ENCODE measurements around the gene TBC1D8.

DNA sequence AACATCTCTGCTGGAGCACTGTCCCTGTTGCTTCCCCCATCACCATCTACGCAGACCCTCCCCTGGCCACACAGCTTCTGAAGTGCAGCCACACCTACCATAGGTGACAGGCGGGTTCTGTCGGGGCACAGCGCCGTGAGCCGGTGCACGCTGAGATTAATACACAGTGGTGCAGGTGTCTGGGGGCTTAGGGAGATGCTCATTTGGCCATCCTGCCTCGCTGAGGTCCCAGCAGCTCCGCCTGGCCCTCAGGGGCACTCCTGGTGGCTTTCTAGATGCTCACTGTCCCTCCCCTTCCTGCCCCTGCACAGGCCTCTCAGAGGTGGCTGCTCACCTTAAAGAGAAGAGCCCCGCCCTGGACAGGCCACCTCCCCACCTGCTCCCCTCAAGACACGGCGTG, 168.0 kb downstream of the TBC1D8 start:
- TF ChIP-seq, protein P1, sequence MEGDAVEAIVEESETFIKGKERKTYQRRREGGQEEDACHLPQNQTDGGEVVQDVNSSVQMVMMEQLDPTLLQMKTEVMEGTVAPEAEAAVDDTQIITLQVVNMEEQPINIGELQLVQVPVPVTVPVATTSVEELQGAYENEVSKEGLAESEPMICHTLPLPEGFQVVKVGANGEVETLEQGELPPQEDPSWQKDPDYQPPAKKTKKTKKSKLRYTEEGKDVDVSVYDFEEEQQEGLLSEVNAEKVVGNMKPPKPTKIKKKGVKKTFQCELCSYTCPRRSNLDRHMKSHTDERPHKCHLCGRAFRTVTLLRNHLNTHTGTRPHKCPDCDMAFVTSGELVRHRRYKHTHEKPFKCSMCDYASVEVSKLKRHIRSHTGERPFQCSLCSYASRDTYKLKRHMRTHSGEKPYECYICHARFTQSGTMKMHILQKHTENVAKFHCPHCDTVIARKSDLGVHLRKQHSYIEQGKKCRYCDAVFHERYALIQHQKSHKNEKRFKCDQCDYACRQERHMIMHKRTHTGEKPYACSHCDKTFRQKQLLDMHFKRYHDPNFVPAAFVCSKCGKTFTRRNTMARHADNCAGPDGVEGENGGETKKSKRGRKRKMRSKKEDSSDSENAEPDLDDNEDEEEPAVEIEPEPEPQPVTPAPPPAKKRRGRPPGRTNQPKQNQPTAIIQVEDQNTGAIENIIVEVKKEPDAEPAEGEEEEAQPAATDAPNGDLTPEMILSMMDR (IDR thresholded peaks at IDR 0.05; ENCODE audit: low read depth, low read length, missing input control): no peak
- no peak for TF ChIP-seq YY1 (IDR thresholded peaks at IDR 0.05)
- no peak for TF ChIP-seq GABPA (IDR thresholded peaks at IDR 0.05 in 1 of 2, conservative IDR thresholded peaks at IDR 0.05 in 1 of 2)
- TF ChIP-seq HNF4A (conservative IDR thresholded peaks at IDR 0.05): no peak
- TF ChIP-seq EGR1 (IDR thresholded peaks at IDR 0.05; ENCODE audit: low read depth in 2 of 2): no peak
- TF ChIP-seq RAD21 (IDR thresholded peaks at IDR 0.05): no peak
- TF ChIP-seq, protein P2, sequence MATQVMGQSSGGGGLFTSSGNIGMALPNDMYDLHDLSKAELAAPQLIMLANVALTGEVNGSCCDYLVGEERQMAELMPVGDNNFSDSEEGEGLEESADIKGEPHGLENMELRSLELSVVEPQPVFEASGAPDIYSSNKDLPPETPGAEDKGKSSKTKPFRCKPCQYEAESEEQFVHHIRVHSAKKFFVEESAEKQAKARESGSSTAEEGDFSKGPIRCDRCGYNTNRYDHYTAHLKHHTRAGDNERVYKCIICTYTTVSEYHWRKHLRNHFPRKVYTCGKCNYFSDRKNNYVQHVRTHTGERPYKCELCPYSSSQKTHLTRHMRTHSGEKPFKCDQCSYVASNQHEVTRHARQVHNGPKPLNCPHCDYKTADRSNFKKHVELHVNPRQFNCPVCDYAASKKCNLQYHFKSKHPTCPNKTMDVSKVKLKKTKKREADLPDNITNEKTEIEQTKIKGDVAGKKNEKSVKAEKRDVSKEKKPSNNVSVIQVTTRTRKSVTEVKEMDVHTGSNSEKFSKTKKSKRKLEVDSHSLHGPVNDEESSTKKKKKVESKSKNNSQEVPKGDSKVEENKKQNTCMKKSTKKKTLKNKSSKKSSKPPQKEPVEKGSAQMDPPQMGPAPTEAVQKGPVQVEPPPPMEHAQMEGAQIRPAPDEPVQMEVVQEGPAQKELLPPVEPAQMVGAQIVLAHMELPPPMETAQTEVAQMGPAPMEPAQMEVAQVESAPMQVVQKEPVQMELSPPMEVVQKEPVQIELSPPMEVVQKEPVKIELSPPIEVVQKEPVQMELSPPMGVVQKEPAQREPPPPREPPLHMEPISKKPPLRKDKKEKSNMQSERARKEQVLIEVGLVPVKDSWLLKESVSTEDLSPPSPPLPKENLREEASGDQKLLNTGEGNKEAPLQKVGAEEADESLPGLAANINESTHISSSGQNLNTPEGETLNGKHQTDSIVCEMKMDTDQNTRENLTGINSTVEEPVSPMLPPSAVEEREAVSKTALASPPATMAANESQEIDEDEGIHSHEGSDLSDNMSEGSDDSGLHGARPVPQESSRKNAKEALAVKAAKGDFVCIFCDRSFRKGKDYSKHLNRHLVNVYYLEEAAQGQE (IDR thresholded peaks at IDR 0.05): no peak
